Kidney tubule cell (primary cell): ENCODE measurements around the gene PPP3R1.

Source experiments
- DNase-seq: peaks from one replicate; pipeline ENCODE4 v3.0.0-alpha.2; 2018; ENCODE audit warnings: low spot score

The PPP3R1 gene

GRCh38 chr2:68231061-68231372, 21.3 kb downstream of the PPP3R1 start:
- DNase-seq = no peak

GRCh38 chr2:68230241-68231060, 21.9 kb downstream of the PPP3R1 start:
- DNase-seq = no peak

GRCh38 chr2:68226794-68227193, 25.5 kb downstream of the PPP3R1 start:
- no peak for DNase-seq

GRCh38 chr2:68225119-68225632, 27.2 kb downstream of the PPP3R1 start:
- peak; percentile 57 for DNase-seq

- no peak for DNase-seq
These were observed 28.9 kb downstream of the PPP3R1 start for GRCh38 chr2:68223419-68223818.

GRCh38 chr2:68222287-68222686, 30.0 kb downstream of the PPP3R1 start:
- no peak for DNase-seq

- no peak for DNase-seq
These were observed 33.9 kb downstream of the PPP3R1 start for GRCh38 chr2:68218343-68218901.

GRCh38 chr2:68217729-68218128, 34.6 kb downstream of the PPP3R1 start:
- no peak for DNase-seq

GRCh38 chr2:68216454-68217310, 35.6 kb downstream of the PPP3R1 start:
- no peak for DNase-seq

- no peak for DNase-seq
These were observed 38.0 kb downstream of the PPP3R1 start for GRCh38 chr2:68214381-68214780.

GRCh38 chr2:68206793-68207192, 45.5 kb downstream of the PPP3R1 start:
- DNase-seq = no peak

- DNase-seq = no peak
These were observed 48.7 kb downstream of the PPP3R1 start for GRCh38 chr2:68203587-68203986.

- no peak for DNase-seq
These were observed 52.1 kb downstream of the PPP3R1 start for GRCh38 chr2:68200157-68200787.

GRCh38 chr2:68196120-68196716, 56.1 kb downstream of the PPP3R1 start:
- peak; percentile 52 for DNase-seq

- DNase-seq = no peak
These were observed 57.2 kb downstream of the PPP3R1 start for GRCh38 chr2:68195096-68195495.

- peak; percentile 36 for DNase-seq
These were observed 58.5 kb downstream of the PPP3R1 start for GRCh38 chr2:68193787-68194372.

- DNase-seq = no peak
These were observed 59.2 kb downstream of the PPP3R1 start for GRCh38 chr2:68193144-68193543.

- peak; percentile 55 for DNase-seq
These were observed 61.2 kb downstream of the PPP3R1 start for GRCh38 chr2:68190991-68191731.

GRCh38 chr2:68189991-68190784, 62.1 kb downstream of the PPP3R1 start:
- DNase-seq = no peak

- no peak for DNase-seq
These were observed 63.5 kb downstream of the PPP3R1 start for GRCh38 chr2:68188831-68189230.
